GM19238 (cell line): ENCODE results near the gene TOMM5.

Experiments used
- DNase-seq: peaks from one replicate; pipeline ENCODE4 v3.0.0; 2011; ENCODE audit warnings: low spot score; ENCODE audit not compliant: insufficient read length

Gene TOMM5

GRCh38 chr9:37563806-37564513, 28.4 kb downstream of the TOMM5 start:
- DNase-seq: no peak

GRCh38 chr9:37562826-37563225, 29.6 kb downstream of the TOMM5 start:
- no peak for DNase-seq

- DNase-seq: no peak
These were observed 30.7 kb downstream of the TOMM5 start for GRCh38 chr9:37561682-37562081.

- no peak for DNase-seq
These were observed 32.4 kb downstream of the TOMM5 start for GRCh38 chr9:37559855-37560592.

GRCh38 chr9:37559125-37559524, 33.3 kb downstream of the TOMM5 start:
- DNase-seq: no peak

GRCh38 chr9:37555786-37556185, 36.6 kb downstream of the TOMM5 start:
- no peak for DNase-seq

- DNase-seq: no peak
These were observed 38.1 kb downstream of the TOMM5 start for GRCh38 chr9:37554318-37554717.

- no peak for DNase-seq
These were observed 40.5 kb downstream of the TOMM5 start for GRCh38 chr9:37551888-37552287.

- DNase-seq: no peak
These were observed 40.9 kb downstream of the TOMM5 start for GRCh38 chr9:37551468-37551867.

GRCh38 chr9:37550781-37551180, 41.6 kb downstream of the TOMM5 start:
- DNase-seq: no peak

- no peak for DNase-seq
These were observed 42.9 kb downstream of the TOMM5 start for GRCh38 chr9:37549527-37549926.

GRCh38 chr9:37547328-37547878, 45.0 kb downstream of the TOMM5 start:
- no peak for DNase-seq

GRCh38 chr9:37543468-37543867, 48.9 kb downstream of the TOMM5 start:
- DNase-seq: no peak

- DNase-seq: no peak
These were observed 49.5 kb downstream of the TOMM5 start for GRCh38 chr9:37542895-37543294.

- DNase-seq: no peak
These were observed 49.9 kb downstream of the TOMM5 start for GRCh38 chr9:37542488-37542887.

- DNase-seq: no peak
These were observed 50.9 kb downstream of the TOMM5 start for GRCh38 chr9:37541465-37541864.

- no peak for DNase-seq
These were observed 51.8 kb downstream of the TOMM5 start for GRCh38 chr9:37540634-37541033.

- no peak for DNase-seq
These were observed 52.8 kb downstream of the TOMM5 start for GRCh38 chr9:37539634-37540033.
